Pulmonary artery endothelial cell (primary cell): ENCODE results near the gene STX18. TPM values are rescaled to one million over a fixed set of nuclear protein-coding genes. Genes with fewer than 3 reads are reported as not detected.
"Not testable (repeated sequence)": the region's sequence is repeated elsewhere in the genome, so short reads cannot be mapped to it uniquely, and the experiment has no call there.

ENCODE experiments used
- DNase-seq: peaks from one replicate; pipeline ENCODE4 v3.0.0-alpha.2; 2011; ENCODE audit warnings: low read depth, low spot score
- total RNA-seq: library from RNA; depleted of rRNA; stranded (reverse); fragments of >200 nt; gene quantifications from 2 replicates; pipeline ENCODE4 v1.2.3, GENCODE V29; 2014

STX18 gene
- total RNA-seq, 1 donor from 2014 or later = 24.6 TPM

DNA sequence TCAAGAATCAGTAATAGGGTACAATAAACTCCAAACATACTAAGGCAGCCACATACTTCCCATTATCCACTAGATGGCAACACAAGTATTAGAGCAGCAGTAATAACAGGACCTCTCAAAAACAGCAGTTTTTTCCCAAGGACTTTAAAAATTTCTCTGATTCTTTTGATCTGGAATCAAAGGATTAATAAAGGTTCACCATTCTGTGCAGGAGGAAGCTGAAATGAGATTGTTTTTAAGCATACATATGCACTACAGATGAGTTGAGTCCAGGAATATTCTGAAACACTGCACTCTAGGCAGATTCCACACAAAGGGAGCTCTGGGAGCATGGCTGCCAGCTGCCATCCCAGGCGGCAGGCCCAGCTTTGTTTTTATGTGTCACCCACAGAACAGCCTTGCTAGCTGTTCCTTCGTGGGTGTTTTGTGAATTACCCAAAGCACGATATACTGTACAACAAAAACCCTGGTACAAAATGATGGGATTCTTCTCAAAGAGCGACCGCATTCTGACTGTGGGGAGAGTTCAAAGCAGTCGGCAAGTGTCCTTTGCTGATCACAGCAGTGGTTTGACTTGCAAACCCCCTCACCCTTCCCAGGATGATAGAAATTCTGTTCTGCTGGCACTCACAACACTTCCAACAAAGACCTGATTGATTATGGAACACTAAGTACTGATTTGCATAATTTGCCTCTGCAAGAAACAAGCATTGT lies 61.0 kb downstream of the STX18 start:
- DNase-seq = no peak

- DNase-seq = no peak
Measured at GRCh38 chr4:4480205-4480604, 61.6 kb downstream of the STX18 start.

DNA sequence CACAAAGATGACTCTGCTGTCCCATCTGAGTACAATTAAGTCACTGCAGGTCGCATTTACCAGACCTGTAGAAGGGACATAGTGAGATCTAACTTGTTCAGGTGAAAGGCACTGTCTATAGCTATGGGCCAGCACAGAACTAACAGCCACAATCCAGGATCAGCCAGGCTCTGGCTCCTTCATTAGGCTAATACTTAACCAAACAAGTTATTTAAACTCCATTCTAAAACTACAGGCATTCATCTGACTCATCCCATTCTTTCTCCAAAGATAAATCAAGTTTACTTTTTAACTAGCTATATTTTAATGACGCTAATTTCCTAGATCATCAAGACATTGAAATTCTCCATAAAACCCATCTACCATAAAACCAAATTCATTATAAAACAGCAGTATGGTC lies 62.5 kb downstream of the STX18 start:
- no peak for DNase-seq

- DNase-seq = no peak
Measured at GRCh38 chr4:4477796-4478195, 64.1 kb downstream of the STX18 start.

GRCh38 chr4:4477391-4477790 lies 64.5 kb downstream of the STX18 start:
- no peak for DNase-seq

DNA sequence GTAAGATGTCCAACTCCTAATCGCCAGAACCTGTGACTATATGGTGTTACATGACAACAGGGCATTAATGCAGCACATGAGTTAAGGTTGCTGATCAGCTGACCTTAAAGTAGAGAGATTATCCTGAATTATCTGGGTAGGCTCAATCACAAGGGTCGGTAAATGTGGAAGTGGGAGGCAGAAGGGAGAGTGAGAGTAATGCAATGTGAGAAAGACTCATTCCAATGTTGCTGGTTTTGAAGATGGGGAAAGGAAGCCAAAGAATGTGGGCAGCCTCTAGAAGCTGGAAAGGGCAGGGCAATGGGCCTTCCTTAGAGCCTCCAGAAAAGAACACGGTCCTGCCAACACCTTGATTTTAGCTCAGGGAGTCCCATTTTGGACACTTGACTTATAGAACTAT lies 67.4 kb downstream of the STX18 start:
- DNase-seq = no peak

GRCh38 chr4:4472344-4472958 lies 69.4 kb downstream of the STX18 start:
- DNase-seq = no peak

DNA sequence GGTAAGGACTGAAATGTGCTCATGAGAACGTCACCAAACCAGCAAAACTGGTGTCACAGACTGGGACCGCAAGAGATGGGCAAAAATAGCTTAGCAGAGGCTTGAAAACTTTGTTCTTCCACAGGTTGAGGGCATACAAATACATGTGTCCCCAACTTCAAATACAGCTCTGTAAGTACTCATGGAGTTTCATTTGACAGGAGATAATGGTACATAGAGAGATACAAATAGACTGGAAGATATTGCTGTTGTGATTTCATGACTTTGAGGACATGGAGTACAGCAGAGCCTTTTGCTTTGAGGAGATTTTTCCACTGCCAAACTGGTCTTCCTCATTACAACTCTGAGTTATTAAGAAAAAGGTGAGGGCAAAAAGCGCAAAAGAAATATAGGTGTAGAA lies 70.7 kb downstream of the STX18 start:
- DNase-seq = no peak

GRCh38 chr4:4470208-4470607 lies 71.6 kb downstream of the STX18 start:
- no peak for DNase-seq

GRCh38 chr4:4465238-4465637 lies 76.6 kb downstream of the STX18 start:
- DNase-seq = not testable (repeated sequence)

DNA sequence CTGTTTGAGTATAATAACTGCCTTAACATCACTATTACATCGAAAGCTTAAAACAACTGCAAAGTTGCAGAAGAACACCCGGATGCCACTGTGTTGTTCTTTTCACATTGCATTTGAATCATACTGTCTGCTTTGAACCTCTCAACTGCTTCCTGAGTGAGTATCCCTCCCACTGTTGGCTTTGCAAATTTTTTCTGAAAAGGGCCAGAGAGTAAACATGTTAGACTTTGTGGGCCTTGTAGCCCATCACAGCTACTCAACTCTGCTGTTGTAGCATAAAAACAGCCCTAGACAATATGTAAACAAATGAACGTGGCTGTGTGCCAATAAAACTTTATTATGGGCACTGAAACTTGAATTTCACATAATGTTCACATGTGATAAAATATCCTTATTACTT lies 78.9 kb downstream of the STX18 start:
- no peak for DNase-seq

DNA sequence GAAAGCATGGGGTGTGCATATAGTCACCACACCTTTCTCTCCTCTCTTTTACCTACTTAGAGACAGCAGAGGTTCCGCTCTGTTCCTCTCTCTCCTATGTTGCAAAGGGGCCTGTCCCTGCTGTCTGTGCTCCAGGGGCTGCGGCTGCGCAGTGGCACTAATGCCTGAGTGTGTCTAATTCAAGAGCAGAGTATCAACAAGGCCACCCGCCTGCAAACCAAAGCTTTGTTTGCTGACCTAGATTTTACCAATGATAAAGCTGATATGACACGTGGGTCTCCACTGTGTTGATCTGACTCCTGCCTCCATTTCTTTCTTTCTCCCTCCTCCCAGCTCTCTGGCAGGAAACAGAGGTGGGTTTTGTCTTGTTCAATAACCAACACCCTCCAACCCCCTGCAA lies 80.0 kb downstream of the STX18 start:
- no peak for DNase-seq

- no peak for DNase-seq
Measured at GRCh38 chr4:4461178-4461577, 80.7 kb downstream of the STX18 start.

- no peak for DNase-seq
Measured at GRCh38 chr4:4460759-4461158, 81.1 kb downstream of the STX18 start.

DNA sequence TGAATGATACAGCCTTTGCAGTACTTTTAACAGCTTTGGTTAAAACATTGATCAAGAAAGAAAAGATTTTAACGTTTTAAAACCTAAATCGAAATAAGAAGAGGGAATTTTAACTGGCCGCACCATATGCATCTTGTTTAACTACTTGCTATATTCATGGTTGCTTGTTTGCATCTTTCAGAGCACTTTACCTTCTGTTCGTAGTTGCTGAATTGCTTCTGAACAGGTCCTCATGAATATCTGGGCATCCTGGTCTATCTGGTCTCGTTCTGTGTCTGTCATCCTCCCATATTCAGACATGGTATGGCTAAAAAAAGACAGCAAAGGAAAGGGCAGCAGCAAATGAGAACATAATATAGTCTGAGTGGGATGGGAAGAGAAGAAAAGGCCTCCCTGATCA lies 82.7 kb downstream of the STX18 start:
- DNase-seq = no peak

DNA sequence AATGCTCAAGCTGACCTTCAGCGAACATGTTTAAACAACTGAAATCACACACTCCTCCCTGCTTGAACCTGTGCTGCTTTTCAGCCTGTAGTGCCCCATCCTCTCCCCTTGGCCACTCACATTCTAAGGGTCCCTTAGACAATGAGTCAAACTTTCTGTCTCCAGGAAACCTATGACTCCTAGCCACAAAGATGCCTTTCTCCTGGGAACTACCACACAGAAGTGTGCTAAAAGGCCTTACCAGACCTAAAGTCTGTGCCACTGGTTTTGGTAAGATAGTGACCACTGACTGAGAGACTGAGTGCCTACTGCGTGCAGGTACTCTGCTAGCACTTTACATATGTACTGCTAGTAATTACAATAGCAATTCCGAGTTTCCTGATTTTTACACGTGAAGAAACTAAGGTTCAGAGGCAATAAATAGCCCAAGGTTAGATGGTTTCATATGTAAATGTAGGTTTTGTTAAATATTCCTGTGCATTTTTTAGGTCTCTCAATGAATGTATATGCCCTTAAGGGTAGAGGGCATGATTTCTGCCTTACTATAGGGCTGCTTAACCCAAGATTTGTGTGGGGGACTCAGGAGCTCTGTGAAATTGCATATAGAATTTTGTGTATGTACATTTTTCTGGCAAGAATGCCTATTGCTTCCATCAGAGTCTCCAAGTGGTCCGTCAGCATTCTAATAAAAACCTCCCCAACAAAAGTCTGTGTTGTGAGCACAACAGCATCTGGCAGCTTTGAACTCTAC lies 83.9 kb downstream of the STX18 start:
- DNase-seq = no peak

- no peak for DNase-seq
Measured at GRCh38 chr4:4456816-4457578, 84.9 kb downstream of the STX18 start.

- no peak for DNase-seq
Measured at GRCh38 chr4:4456351-4456750, 85.5 kb downstream of the STX18 start.

- DNase-seq = no peak
Measured at GRCh38 chr4:4455210-4455865, 86.5 kb downstream of the STX18 start.

- DNase-seq = no peak
Measured at GRCh38 chr4:4446434-4446833, 95.4 kb downstream of the STX18 start.

- DNase-seq = no peak
Measured at GRCh38 chr4:4443821-4444220, 98.0 kb downstream of the STX18 start.
